ENCODE data around the gene CTIF.

CTIF gene

GRCh38 chr18:48794251-48794970, 255.6 kb downstream of the CTIF start:
- no peak for DNase-seq

DNA sequence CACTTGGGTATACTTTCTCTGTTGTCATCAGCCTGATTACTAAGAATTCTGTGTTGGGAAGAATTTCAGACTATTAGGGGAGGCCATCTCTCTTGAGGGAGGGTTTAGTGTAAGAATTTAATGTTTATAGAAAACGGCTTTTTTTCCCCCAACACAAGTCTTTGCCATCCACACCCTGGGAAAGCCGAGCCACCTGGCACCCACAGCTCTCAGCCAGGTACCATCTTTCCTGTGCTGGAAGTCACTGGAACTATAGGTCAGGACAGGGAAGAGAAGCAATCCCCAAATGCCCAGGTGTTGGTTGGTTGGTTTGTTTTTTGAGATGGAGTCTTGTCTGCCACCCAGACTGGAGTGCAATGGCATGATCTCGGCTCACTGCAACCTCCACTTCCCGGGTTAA, 256.9 kb downstream of the CTIF start:
- no peak for DNase-seq

GRCh38 chr18:48796491-48797205, 257.8 kb downstream of the CTIF start:
- DNase-seq, result no peak

GRCh38 chr18:48797841-48798255, 259.0 kb downstream of the CTIF start:
- DNase-seq, result no peak

- DNase-seq, result no peak
Measured at GRCh38 chr18:48798334-48799245, 259.8 kb downstream of the CTIF start.

GRCh38 chr18:48799724-48800315, 261.0 kb downstream of the CTIF start:
- no peak for DNase-seq

- DNase-seq, result no peak
Measured at GRCh38 chr18:48800466-48800865, 261.6 kb downstream of the CTIF start.

GRCh38 chr18:48800876-48801727, 262.3 kb downstream of the CTIF start:
- DNase-seq, result peak; percentile 24

GRCh38 chr18:48801728-48802542, 263.1 kb downstream of the CTIF start:
- no peak for DNase-seq

DNA sequence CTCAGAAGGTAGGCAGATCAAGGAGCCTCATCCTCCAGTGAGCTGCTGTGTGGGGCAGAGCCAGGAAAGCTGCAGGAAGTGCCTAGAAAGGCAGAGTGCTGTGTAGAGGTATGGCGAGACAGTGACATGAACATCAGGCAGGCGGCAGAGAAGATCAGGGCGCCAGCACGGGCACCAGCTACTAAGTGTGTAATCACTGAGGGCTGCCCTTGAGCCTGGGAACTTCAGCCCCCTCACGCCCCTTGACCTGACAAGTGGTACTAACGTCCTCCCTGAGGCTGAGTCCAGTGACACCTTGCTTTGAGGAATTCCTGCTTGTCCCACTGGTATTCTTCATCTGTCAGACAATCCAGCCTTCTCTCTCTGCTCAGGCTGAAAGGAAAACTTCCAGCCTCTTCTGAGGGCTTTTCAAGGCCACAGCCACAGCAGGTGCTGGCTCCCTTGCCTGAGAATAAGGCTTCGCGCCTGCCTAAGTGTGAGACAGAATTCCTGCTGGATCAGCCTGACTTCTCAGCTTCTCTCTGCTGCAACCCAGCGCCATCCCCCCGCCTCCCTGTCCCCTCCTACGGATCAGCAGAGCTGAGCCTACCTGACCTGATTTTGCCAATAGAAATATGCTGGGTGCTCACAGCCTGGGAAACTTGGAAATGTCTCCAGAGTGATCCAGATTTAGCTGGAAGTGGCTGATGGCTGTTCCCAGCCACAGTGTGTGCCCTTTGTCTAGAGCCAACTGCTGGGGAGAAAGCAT, 263.9 kb downstream of the CTIF start:
- no peak for DNase-seq

DNA sequence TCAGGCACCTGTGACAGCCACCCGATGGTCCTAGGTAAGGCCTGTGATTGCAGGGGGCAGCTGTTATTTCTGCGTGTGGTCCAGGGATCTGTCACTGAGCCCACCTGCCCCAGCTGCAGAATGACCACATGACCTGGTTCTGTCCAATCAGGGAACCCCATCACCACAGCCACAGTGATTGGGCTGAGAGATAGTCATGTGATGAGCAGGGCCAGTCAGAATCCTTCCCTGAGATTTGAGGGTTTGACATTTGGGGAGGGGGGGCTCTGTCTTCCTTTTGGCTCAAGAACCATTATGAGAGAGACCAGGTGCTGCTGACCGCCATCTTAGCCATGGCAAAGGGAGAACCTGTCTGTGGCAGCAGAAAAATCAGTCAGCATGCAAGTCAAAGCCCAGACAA, 264.7 kb downstream of the CTIF start:
- no peak for DNase-seq

DNA sequence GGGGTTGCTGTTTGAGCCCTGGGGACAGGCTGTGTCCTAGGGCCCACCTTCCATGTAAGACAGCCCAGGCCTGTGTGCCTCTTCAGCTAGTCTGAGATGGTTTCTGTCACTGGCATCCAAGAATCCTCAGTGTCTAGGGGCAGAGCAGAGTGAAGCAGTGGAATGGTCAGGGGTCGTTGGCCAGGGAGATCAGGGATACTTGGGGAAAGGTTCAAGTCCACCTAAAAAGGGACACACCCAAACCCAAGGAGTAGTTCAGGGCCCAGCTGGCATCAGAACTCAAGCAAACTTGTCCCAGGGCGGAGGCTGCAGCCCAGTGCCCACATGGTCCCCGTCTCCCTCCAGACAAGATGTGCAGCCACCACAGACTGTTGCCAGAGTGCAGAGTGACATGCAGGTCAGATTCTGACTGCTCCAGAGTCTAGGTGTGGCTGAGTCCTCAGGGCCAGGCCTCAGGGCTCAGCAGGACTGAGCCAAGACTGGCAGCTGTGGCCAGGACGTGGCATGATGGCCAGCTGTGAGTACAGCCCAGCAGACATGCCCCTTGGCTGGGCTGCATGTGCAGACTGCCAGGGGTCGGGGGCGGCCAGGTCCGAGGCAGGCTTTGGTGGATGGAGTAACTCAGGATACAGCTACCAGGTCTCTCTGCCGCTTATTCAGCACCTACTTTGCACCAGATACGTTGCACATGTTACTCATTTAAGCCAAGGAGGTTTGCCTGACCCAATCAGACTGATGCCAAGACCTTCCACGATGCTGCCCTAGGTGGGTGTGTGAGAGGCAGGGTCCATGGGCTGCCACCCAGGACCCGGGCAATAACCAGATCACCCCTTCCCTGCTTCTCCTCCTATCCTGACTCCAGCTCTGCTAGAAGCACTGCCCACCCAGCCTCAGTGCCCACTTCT, 265.4 kb downstream of the CTIF start:
- no peak for DNase-seq

- DNase-seq, result no peak
Measured at GRCh38 chr18:48804856-48805610, 266.2 kb downstream of the CTIF start.

DNA sequence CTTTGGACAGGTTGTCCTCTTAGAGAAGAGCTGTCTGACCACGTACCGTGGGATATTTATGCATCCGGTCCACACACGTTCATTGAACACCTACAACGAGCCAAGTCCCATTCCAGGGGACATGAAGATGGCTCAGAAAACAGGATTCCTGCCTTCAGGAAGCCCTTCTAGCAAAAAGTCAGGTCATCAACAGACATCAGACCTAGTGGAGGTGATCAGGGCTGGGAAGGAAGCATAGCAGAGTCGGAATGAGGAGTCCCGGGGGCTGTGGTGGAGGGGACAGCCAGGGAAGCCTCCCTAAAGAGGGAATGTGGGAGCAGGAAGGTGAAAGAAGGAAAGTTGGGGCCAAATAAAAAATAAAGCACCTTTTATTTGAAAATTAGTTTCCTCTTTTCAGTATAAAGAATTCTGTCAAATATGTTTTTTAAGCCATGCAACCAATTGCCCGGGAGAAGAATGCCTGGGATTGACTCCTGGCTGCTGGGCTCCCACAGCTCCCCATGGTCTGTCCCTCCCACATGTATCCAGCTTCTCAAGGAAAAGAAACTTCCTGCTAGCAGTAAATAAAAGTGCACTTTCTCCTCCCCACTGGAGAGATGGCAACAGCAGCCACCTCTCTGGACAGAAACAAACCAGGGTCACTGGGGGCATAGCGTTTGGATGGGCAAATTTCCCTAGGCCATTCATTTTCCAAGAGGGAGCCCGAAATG, 267.1 kb downstream of the CTIF start:
- no peak for DNase-seq

DNA sequence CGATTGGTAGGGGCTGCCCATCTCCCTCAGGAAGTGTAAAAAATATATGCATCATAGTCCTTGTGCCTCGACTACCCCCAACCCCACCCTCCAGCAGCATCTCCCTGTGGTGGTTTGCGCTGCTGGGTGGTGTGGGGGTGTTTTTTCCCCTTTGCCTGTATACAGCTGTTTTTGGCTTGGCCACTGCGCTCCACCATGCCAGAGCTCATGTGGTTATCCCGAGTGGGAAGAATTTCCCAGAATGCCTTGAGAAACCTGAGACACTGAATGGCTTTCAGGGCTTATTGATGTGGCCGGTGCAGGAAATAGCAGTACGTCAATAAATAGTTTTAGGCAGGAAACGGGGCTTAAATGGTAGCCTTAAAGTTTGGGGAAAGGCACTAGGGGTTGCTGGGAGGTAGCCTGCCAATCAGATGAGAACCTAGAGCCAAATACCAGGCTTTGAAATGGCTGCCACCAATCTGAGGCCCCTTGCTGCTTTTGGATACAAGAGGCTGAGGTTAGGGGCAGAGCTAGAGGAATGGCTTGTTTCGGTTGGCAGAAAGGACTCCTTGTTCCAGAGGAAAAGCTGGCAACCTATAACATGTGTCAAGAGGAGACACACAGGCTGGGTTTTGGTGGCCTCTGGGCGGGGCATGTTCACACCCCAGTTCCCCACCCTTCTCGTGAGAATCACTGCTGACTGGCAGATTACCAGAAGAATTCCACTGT, 267.9 kb downstream of the CTIF start:
- peak; percentile 74 for DNase-seq

GRCh38 chr18:48808476-48808875, 269.6 kb downstream of the CTIF start:
- DNase-seq, result peak; percentile 50

- DNase-seq, result no peak
Measured at GRCh38 chr18:48809365-48809764, 270.5 kb downstream of the CTIF start.
